ENCODE results near the gene HSPA6.
"Not testable (repeated sequence)": the region's sequence is repeated elsewhere in the genome, so short reads cannot be mapped to it uniquely, and the experiment has no call there.

HSPA6 gene

DNA sequence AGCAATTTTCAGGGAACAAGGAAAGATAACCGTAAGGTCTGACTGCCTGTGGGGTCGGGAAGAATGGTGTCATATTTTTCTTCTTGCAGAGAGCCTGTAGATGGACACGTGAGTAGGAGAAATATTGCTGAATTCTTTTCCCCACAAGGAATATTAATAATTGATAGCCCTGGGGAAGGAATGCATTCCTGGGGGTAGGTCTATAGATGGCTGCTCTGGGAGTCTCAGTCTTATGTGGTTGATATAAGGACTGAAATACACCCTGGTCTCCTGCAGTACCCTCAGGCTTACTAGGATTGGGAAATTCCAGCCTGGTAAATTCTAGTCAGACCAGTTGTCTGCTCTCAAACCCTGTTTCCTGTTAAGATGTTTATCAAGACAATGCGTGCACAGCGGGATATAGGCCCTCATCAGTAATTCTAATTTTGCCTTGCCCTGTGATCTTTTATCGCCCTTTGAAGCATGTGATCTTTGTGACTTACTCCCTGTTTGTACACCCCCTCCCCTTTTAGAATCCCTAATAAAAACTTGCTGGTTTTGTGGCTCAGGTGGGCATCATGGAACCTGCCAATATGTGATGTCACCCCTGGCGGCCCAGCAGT, 12.8 kb downstream of the HSPA6 start:
- not testable (repeated sequence) for DNase-seq

DNA sequence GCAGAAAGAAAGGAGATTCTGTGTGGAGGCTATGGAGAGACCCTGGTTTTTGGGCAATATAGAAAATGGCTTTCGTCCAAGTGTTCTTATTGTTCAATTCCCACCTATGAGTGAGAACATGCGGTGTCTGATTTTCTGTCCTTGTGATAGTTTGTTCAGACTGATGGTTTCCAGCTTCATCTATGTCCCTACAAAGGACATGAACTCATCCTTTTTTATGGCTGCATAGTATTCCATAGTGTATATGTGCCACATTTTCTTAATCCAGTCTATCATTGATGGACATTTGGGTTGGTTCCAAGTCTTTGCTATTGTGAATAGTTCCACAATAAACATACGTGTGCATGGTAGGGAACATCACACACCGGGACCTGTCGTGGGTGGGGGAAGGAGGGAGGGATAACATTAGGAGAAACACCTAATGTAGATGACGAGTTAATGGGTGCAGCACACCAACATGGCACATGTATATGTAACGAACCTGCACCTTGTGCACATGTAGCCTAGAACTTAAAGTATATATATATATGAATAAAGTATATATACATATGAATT, 14.7 kb downstream of the HSPA6 start:
- not testable (repeated sequence) for DNase-seq

DNA sequence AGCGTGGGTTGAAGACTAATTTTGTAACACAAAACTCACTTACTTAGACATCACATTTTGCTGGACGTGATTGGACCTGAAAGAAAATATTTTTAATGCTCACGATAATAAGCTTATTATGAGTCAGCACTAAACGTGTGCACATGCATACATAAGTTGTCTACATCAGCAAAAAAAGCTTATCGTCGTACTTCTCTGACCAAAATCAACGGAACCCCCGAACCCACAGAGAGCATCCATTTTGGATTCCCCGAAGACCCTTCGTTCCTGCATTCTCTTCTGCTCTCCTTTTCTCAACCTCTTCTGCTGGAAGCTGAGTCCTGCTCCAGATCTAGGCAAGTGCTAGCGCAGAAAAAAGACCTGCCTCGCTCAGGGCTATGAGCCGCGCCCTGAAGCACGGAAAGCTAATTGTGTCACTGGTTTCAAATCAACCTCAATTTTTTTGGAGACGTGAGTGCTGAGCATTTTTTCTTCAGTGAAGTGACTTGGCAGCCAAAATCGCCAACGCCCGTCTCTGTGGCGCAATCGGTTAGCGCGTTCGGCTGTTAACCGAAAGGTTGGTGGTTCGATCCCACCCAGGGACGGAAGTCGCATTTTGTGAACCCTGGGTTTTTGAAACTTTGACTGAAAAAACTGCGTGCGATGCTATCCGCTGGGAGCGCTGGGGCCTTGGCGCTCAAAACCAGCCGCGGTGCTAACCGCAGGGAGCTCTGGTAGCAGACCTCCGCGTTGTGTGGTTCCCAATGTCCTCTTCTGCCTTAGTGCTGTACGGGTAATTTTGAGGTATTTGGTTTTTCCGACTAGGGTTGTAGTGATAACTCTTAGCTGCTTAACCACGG, 15.6 kb downstream of the HSPA6 start:
- DNase-seq = peak; percentile 92

- DNase-seq = not testable (repeated sequence)
Observed at GRCh38 chr1:161540570-161540960, 16.2 kb downstream of the HSPA6 start.

DNA sequence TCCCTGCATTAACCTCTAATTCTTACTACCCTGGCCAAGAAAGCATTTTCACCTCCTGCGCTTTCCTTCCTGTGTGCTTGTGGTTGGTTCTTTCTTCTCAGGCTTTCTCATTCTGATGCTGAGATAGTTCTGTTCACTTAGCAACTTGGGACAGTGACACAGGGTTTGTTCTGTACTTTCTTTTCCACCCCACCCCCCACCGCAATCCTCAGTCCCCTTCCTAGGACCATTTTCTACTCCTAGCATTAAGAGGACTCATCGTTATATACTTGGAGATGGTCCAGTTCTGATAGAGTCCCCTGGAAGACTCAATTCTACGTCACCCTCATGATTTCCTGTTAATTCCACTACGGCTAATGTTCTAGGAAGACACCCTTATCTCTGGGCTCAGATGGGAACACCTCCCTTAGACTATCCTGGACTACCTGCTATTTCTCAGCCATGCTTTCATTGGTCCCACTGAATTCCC, 17.8 kb downstream of the HSPA6 start:
- DNase-seq = not testable (repeated sequence)

GRCh38 chr1:161543125-161543524, 18.8 kb downstream of the HSPA6 start:
- not testable (repeated sequence) for DNase-seq

- not testable (repeated sequence) for DNase-seq
Observed at GRCh38 chr1:161545005-161545731, 20.8 kb downstream of the HSPA6 start.

DNA sequence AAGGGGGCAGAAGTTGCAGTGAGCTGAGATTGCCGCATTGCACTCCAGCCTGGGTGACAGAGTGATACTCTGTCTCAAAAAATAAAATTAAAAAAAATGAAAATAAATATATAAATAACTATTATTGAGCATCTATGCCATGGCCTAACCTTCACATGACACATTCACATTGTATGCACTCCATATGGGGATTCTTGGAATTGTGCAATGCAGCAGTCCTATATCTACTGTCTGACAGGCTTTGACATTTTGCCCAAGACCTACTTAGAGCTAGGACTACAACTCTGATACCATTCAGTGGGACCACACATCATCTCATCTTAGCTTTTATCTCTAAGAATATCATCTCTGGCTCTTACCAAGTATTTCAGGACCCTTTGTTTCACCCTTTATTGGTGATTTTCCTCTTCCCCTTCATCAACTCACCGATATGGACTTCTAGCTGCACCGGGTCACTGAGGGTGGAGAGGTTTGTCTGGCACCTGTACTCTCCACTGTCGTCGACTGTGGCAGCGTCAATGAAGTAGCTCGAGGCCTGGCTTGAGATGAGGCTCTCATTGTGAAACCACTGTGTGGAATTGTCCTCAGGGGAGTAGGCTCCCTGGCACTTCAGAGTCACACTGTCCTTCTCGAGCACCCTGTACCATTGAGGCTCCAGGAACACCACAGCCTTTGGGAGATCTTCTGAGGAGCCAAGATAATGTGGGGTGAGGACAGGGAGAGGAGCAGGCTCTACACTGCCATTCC, 23.8 kb downstream of the HSPA6 start:
- DNase-seq = not testable (repeated sequence)

GRCh38 chr1:161548749-161549406, 24.5 kb downstream of the HSPA6 start:
- DNase-seq = not testable (repeated sequence)

DNA sequence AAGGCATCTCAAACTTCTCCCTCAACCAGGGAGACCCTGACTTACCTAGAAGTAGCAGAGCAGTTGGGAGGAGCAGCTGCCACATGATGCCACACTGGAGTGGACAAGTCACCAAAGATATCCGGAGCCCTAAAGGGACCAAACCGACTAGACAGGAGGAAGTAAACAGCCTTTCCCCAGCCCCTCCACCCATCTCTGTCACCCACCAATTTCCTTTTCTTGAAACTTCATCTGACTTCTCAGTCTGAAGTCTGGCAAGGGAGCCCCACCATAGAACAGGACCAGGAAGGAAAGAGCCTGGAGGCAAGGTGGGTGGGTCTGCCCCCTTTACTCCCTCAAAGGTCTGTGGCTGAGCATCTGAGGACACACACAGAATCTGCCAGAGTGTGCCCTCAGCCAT, 25.3 kb downstream of the HSPA6 start, which contains the start of gene FCGR3A:
FCGR3A (minus strand) TSS at position 167 of the 400 bp plus-strand sequence; CDS start at position 85, 82 bp downstream.
- no peak for DNase-seq

GRCh38 chr1:161550942-161551341, 26.6 kb downstream of the HSPA6 start:
- DNase-seq = not testable (repeated sequence)

GRCh38 chr1:161553631-161554030, 29.3 kb downstream of the HSPA6 start:
- DNase-seq = not testable (repeated sequence)

DNA sequence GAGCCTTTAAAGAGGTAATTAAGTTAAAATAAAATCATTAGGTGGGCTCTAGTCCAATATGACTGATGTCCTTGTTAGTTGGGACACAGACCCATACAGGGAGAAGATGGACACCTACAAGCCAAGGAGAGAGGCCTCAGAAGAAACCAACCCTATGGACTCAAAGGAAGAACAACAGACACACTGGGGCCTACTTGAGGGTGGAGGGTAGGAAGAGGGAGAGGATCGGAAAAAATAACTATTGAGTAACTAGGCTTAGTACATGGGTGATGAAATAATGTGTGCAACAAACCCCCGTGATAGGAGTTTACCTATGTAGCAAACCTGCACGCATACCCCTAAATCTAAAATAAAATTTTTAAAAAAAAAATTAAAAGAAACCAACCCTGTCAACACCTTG, 30.0 kb downstream of the HSPA6 start:
- not testable (repeated sequence) for DNase-seq

GRCh38 chr1:161554815-161555417, 30.6 kb downstream of the HSPA6 start:
- DNase-seq = not testable (repeated sequence)

- not testable (repeated sequence) for DNase-seq
Observed at GRCh38 chr1:161556143-161556542, 31.8 kb downstream of the HSPA6 start.

DNA sequence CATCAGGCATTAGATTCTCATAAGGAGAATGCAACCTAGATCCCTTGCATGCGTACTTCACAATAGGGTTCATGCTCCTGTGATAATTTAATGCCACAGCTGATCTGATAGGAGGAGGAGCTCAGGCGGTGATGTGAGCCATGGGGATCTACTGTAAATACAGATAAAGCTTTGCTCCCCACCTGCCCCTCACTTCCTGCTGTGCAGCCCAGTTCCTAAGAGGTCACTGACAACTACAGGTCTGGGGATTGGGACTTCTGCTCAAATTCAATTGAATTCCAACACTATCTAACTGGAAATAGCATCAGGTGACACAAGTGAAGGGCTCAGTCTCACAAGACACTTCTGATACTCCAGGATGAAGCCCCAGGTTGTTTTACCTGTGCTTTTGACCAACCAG, 32.6 kb downstream of the HSPA6 start:
- DNase-seq = not testable (repeated sequence)

DNA sequence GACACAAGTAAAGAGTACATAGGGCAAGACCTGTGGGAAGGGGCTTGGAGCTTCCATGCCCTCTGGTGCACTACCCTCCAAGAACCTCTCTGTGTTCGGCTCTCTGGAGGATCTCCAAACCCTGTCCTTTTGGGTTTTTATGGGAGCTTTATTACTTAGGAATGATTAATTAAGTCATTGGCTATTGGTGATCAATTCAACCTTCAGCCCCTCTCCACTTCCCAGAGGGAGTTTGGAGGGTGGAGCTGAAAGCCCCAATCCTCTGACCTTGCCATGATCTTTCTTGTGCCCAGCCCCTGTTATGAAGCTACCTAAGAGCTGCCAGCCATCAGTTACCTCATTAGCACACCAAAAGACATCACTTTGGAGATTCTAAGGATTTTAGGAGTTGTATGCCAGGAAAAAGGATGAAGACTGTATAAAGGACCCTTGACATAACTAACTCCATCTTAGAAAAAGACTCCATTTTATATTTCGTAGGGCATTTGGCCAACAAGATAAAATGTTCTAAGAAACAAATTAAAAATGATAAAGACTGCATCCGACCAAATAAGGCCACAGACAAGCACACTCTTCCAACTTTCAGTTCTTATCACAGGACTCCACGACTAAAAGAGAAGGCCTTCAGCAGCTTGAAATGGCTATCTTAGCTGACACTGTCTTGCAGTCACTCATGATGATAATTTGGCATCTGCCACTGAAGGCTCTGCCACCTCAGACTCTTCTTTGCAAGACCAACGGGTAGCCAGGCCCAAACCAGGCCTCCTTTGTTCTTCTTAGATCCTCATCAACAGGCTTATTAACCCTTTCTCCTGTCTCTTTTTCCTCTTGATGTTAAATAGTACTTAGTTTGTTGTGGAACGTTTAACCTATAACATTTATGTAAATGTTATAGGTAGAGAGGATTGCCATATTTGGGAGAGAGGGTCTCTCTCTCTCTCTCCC, 33.4 kb downstream of the HSPA6 start:
- not testable (repeated sequence) for DNase-seq

GRCh38 chr1:161560960-161561715, 36.8 kb downstream of the HSPA6 start:
- DNase-seq = not testable (repeated sequence)

- not testable (repeated sequence) for DNase-seq
Observed at GRCh38 chr1:161562441-161562840, 38.1 kb downstream of the HSPA6 start.

All from activated CD4-positive, CD25-positive, alpha-beta regulatory T cell treated with anti-CD3 and anti-CD28 coated beads, Interleukin-2, amount 50 U/mL, for 72 hours (primary cell).